EH (cell line): Measurements from ENCODE around the gene IL1RAPL1.

ENCODE experiments used
- DNase-seq: peaks from one replicate; pipeline ENCODE4 v3.0.0-alpha.2; 2015; ENCODE audit warnings: low read depth

Gene IL1RAPL1

GRCh38 chrX:29890646-29891200, 1303.5 kb downstream of the IL1RAPL1 start:
- no peak for DNase-seq

- no peak for DNase-seq
Measured at GRCh38 chrX:29902004-29902403, 1314.8 kb downstream of the IL1RAPL1 start.

GRCh38 chrX:29903360-29903759, 1316.1 kb downstream of the IL1RAPL1 start:
- no peak for DNase-seq

- DNase-seq, result no peak
Measured at GRCh38 chrX:29911673-29912072, 1324.4 kb downstream of the IL1RAPL1 start.

- DNase-seq, result no peak
Measured at GRCh38 chrX:29913647-29914046, 1326.4 kb downstream of the IL1RAPL1 start.

GRCh38 chrX:29922607-29923006, 1335.4 kb downstream of the IL1RAPL1 start:
- no peak for DNase-seq

- no peak for DNase-seq
Measured at GRCh38 chrX:29926056-29926455, 1338.8 kb downstream of the IL1RAPL1 start.

GRCh38 chrX:29926659-29927058, 1339.4 kb downstream of the IL1RAPL1 start:
- DNase-seq, result peak; percentile 2

- DNase-seq, result no peak
Measured at GRCh38 chrX:29935455-29935854, 1348.2 kb downstream of the IL1RAPL1 start.

GRCh38 chrX:29940750-29941149, 1353.5 kb downstream of the IL1RAPL1 start:
- DNase-seq, result no peak

- DNase-seq, result no peak
Measured at GRCh38 chrX:29941287-29941686, 1354.0 kb downstream of the IL1RAPL1 start.

GRCh38 chrX:29947225-29947624, 1360.0 kb downstream of the IL1RAPL1 start:
- no peak for DNase-seq

GRCh38 chrX:29948653-29949052, 1361.4 kb downstream of the IL1RAPL1 start:
- peak; percentile 38 for DNase-seq

GRCh38 chrX:29952016-29952415, 1364.8 kb downstream of the IL1RAPL1 start:
- DNase-seq, result peak; percentile 15

GRCh38 chrX:29962061-29962460, 1374.8 kb downstream of the IL1RAPL1 start:
- no peak for DNase-seq

- no peak for DNase-seq
Measured at GRCh38 chrX:29965634-29966033, 1378.4 kb downstream of the IL1RAPL1 start.

- DNase-seq, result no peak
Measured at GRCh38 chrX:29992083-29992482, 1404.8 kb downstream of the IL1RAPL1 start.

- no peak for DNase-seq
Measured at GRCh38 chrX:30005813-30006212, 1418.6 kb downstream of the IL1RAPL1 start.
